Caco-2 (cell line): ENCODE results near the gene RXFP1. TPM values are rescaled to one million over a fixed set of nuclear protein-coding genes. Genes with fewer than 3 reads are reported as not detected.

Experiments used
- BruUV-seq: library from RNA; stranded (reverse); fragments of 400-500 nt; replicated peaks from 2 replicates; lab custom pipeline; 2021; lab: Mats Ljungman, UMichigan
- CTCF ChIA-PET: fragments of 300-600 bp; sonication (Branson Sonifier 250); formaldehyde crosslinking; loops from one replicate; lab custom pipeline; 2022; ENCODE audit warnings: antibody characterized with exemption; lab: Charles Lee
- POLR2A ChIA-PET: fragments of 300-600 bp; sonication (Branson Sonifier 250); formaldehyde crosslinking; loops from one replicate; lab custom pipeline; 2022; ENCODE audit warnings: antibody characterized with exemption; lab: Charles Lee
- DNase-seq, 2 experiments: peaks; one replicate each; pipeline versions ENCODE4 v3.0.0 to v3.0.0-alpha.2; 2020 to 2022
- H3K27me3 ChIP-seq: replicated peaks from 2 replicates; pipeline ENCODE4 v1.6.0; 2011; ENCODE audit warnings: low read length; ENCODE audit not compliant: control insufficient read depth, insufficient read depth
- H3K36me3 ChIP-seq: 2 replicates; pipeline ENCODE4 v1.5.1; 2011; ENCODE audit warnings: low read length; ENCODE audit not compliant: control insufficient read depth, insufficient read depth
- H3K4me1 ChIP-seq: fragments of 250-450 bp; sonication (Bioruptor Pico); 2 replicates; pipeline ENCODE4 v1.5.1; 2020; ENCODE audit warnings: mild to moderate bottlenecking
- H3K4me3 ChIP-seq: 2 replicates; pipeline ENCODE4 v1.5.1; 2011; ENCODE audit warnings: low read depth, mild to moderate bottlenecking, control low read depth, low read length
- H3K9me3 ChIP-seq: fragments of 250-450 bp; sonication (Bioruptor Pico); 2 replicates; pipeline ENCODE4 v1.5.1; 2020; ENCODE audit warnings: mild to moderate bottlenecking, moderate library complexity
- H3K27ac Mint-ChIP-seq: one replicate; pipeline ENCODE4 v1.8.0; 2022; ENCODE audit warnings: mixed read lengths; ENCODE audit not compliant: unreplicated experiment
- H3K27me3 Mint-ChIP-seq: one replicate; pipeline ENCODE4 v1.8.0; 2022; ENCODE audit warnings: mixed read lengths; ENCODE audit not compliant: insufficient read depth, unreplicated experiment
- H3K36me3 Mint-ChIP-seq: one replicate; pipeline ENCODE4 v1.8.0; 2022; ENCODE audit warnings: mild to moderate bottlenecking, mixed read lengths; ENCODE audit not compliant: insufficient read depth, unreplicated experiment
- H3K4me1 Mint-ChIP-seq: one replicate; pipeline ENCODE4 v1.8.0; 2022; ENCODE audit warnings: low read depth, mixed read lengths; ENCODE audit not compliant: unreplicated experiment
- H3K4me3 Mint-ChIP-seq: one replicate; pipeline ENCODE4 v1.8.0; 2022; ENCODE audit warnings: mild to moderate bottlenecking, moderate library complexity, mixed read lengths; ENCODE audit not compliant: unreplicated experiment
- H3K9me3 Mint-ChIP-seq: one replicate; pipeline ENCODE4 v1.8.0; 2022; ENCODE audit warnings: mixed read lengths; ENCODE audit not compliant: unreplicated experiment
- intact Hi-C: fragments of 100-400 bp; cut with micrococcal nuclease; formaldehyde crosslinking; loops from one replicate; pipeline ENCODE4 v1.10.0; 2022; ENCODE audit not compliant: unreplicated experiment
- total RNA-seq: library from RNA; stranded (reverse); gene quantifications from 2 replicates; pipeline ENCODE4 v1.2.3, GENCODE V29; 2022
- TF ChIP-seq, protein P1 (sequence below), 2 experiments: fragments of 200-600 bp in 1 of 2; IDR thresholded peaks; 1 replicate in 1 of 2; 2 replicates in 1 of 2; pipeline versions ENCODE4 v1.5.1 to v1.8.0; 2011 to 2022; ENCODE audit warnings: antibody characterized with exemption in 1 of 2, control low read depth in 1 of 2, inconsistent platforms in 1 of 2, low read depth in 1 of 2, low read length in 1 of 2, mild to moderate bottlenecking in 1 of 2, moderate library complexity in 1 of 2; ENCODE audit not compliant: insufficient read depth in 1 of 2, severe bottlenecking in 1 of 2, unreplicated experiment in 1 of 2

RXFP1 gene
- total RNA-seq, 1 experiment from 2014 or later: not detected

DNA sequence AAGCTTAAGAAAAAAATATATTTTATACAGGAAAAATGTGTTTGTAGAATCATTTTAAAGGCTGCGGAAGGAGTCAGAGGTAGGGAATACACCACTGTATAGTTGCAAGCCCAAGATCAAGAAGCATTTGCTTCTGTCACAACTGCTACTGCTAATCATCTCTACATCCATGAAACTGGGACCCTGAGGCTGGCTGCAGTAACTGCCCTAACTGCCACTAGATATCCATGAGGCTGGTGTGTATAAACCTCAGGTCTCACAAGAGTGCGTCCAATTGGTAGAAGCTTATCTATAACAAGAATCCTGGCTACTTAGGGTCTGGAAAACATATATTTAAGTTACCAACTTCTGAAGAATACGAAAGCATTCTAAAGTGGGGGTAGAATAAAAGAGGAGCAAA, 69.1 kb downstream of the RXFP1 start:
- H3K27me3 ChIP-seq: no peaks in the 10 kb centered on the region
- ChIA-PET CTCF (no interaction called here), POLR2A (no interaction called here)
- H3K9me3 ChIP-seq: no peaks in the 10 kb centered on the region
- H3K4me3 ChIP-seq: no peak overlapping the region
- TF ChIP-seq, protein P1, sequence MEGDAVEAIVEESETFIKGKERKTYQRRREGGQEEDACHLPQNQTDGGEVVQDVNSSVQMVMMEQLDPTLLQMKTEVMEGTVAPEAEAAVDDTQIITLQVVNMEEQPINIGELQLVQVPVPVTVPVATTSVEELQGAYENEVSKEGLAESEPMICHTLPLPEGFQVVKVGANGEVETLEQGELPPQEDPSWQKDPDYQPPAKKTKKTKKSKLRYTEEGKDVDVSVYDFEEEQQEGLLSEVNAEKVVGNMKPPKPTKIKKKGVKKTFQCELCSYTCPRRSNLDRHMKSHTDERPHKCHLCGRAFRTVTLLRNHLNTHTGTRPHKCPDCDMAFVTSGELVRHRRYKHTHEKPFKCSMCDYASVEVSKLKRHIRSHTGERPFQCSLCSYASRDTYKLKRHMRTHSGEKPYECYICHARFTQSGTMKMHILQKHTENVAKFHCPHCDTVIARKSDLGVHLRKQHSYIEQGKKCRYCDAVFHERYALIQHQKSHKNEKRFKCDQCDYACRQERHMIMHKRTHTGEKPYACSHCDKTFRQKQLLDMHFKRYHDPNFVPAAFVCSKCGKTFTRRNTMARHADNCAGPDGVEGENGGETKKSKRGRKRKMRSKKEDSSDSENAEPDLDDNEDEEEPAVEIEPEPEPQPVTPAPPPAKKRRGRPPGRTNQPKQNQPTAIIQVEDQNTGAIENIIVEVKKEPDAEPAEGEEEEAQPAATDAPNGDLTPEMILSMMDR (IDR thresholded peaks at IDR 0.05; ENCODE audit: insufficient read depth in 1 of 2, low read depth in 1 of 2, low read length in 1 of 2, severe bottlenecking in 1 of 2, unreplicated experiment in 1 of 2): no peak
- H3K36me3 ChIP-seq: no peaks in the 10 kb centered on the region
- Mint-ChIP-seq H3K4me3 (no peak overlapping the region), H3K27ac (no peak overlapping the region), H3K27me3 (peaks cover 3% of the 10 kb centered on the region), H3K9me3 (no peaks in the 10 kb centered on the region), H3K36me3 (no peaks in the 10 kb centered on the region), H3K4me1 (no peaks in the 10 kb centered on the region)
- no TSS peak for BruUV-seq
- H3K4me1 ChIP-seq: no peaks in the 10 kb centered on the region
- intact Hi-C loops: no loop called here
- no peak for DNase-seq

DNA sequence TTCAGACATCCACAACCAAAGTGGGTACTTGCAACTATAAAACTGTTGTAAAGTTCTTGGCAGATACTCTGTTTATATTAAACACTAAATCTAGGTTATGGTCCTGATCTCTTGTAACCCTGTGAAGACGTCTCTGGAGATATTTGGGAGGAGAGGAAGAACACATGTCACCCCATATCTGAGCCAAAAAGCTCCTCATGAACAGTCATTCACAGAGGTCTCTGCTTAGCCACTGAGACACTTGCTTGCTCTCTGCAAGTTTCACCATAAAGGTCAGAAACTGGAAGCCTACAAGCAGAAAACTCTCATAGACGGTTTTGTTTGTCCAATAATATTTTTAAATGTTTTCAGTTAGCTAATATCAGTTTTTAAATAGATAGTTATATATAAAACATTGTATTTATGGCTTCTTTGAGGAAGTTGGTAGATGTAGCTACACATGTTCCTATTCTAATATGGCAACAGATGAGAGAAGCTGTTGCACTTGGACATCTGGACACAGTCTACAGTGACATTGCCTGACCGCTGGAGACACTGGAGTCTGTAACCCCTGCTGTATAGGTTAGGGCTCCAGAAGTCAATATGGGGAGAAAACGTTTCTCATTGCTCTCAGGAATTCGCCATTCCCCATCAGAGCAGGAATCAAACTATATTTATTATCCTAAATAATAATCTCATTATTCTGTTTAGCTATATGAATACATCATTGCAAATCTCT, 76.4 kb downstream of the RXFP1 start:
- intact Hi-C loops: no loop called here
- no peaks in the 10 kb centered on the region for H3K27me3 ChIP-seq
- CTCF ChIA-PET: no interaction called here
- H3K9me3 ChIP-seq: no peaks in the 10 kb centered on the region
- TF ChIP-seq, protein P1 (IDR thresholded peaks at IDR 0.05; ENCODE audit: insufficient read depth in 1 of 2, low read depth in 1 of 2, low read length in 1 of 2, severe bottlenecking in 1 of 2, unreplicated experiment in 1 of 2): no peak
- H3K36me3 ChIP-seq: no peaks in the 10 kb centered on the region
- no peak for DNase-seq
- Mint-ChIP-seq H3K36me3 (no peaks in the 10 kb centered on the region), H3K9me3 (no peaks in the 10 kb centered on the region), H3K27ac (no peak overlapping the region), H3K4me1 (no peaks in the 10 kb centered on the region), H3K4me3 (no peak overlapping the region), H3K27me3 (peaks cover 6% of the 10 kb centered on the region)
- POLR2A ChIA-PET: no interaction called here
- BruUV-seq: no TSS peak
- H3K4me3 ChIP-seq: no peak overlapping the region
- no peaks in the 10 kb centered on the region for H3K4me1 ChIP-seq

DNA sequence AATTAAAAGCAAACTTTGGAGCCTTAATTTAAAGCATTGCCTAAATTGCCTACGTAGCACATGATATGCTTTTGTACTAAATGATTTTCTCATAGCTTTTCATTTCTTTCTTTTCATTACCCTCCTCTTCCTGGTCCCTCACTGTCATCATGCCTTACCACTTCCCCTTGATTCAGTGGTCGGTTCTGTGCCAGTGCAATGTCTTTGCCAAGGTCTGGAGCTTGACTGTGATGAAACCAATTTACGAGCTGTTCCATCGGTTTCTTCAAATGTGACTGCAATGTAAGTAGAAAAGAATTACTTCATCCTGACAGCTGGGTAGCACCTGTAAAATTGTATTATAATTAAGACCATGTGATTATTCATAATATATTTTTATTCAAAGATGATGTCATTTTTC, 77.5 kb downstream of the RXFP1 start:
- POLR2A ChIA-PET: no interaction called here
- no peak overlapping the region for H3K4me3 ChIP-seq
- H3K9me3 ChIP-seq: no peaks in the 10 kb centered on the region
- TF ChIP-seq, protein P1 (IDR thresholded peaks at IDR 0.05; ENCODE audit: insufficient read depth in 1 of 2, low read depth in 1 of 2, low read length in 1 of 2, severe bottlenecking in 1 of 2, unreplicated experiment in 1 of 2): no peak
- H3K27me3 Mint-ChIP-seq: peaks cover 6% of the 10 kb centered on the region
- no peaks in the 10 kb centered on the region for H3K36me3 Mint-ChIP-seq
- no peaks in the 10 kb centered on the region for H3K27me3 ChIP-seq
- CTCF ChIA-PET: no interaction called here
- no peaks in the 10 kb centered on the region for H3K4me1 ChIP-seq
- intact Hi-C loops: no loop called here
- H3K36me3 ChIP-seq: no peaks in the 10 kb centered on the region
- no TSS peak for BruUV-seq
- no peaks in the 10 kb centered on the region for H3K4me1 Mint-ChIP-seq
- no peak overlapping the region for H3K27ac Mint-ChIP-seq
- H3K4me3 Mint-ChIP-seq: no peak overlapping the region
- no peak for DNase-seq
- H3K9me3 Mint-ChIP-seq: no peaks in the 10 kb centered on the region
